SK-N-SH treated with all-trans-retinoic acid at 6 μM for 48 hours (cell line): ENCODE results near the gene RIIAD1.

ENCODE experiments used
- ATAC-seq: fragments of 200-7000 bp; cut with Tn5 transposase; 3 replicates; pipeline ENCODE4 v1.9.1; 2020; ENCODE audit warnings: mild to moderate bottlenecking, moderate library complexity
- ARNTL ChIP-seq: fragments of 450-650 bp; formaldehyde crosslinking; IDR thresholded peaks from 2 replicates; pipeline ENCODE4 v1.5.0; 2020; ENCODE audit warnings: low read depth, mild to moderate bottlenecking, moderate library complexity, borderline replicate concordance
- BACH2 ChIP-seq: fragments of 250-450 bp; sonication (Bioruptor Pico); IDR thresholded peaks from 2 replicates; pipeline ENCODE4 v1.9.0; 2021; ENCODE audit warnings: mild to moderate bottlenecking, borderline replicate concordance
- CSDC2 ChIP-seq: fragments of 250-450 bp; sonication (Bioruptor Pico); IDR thresholded peaks from 2 replicates; pipeline ENCODE4 v1.5.0; 2020; ENCODE audit warnings: mild to moderate bottlenecking, moderate library complexity
- OSR1 ChIP-seq: fragments of 250-450 bp; sonication (Bioruptor Pico); IDR thresholded peaks from 2 replicates; pipeline ENCODE4 v1.8.0; 2022; ENCODE audit warnings: moderate library complexity, mild to moderate bottlenecking, inconsistent platforms
- PPARA ChIP-seq: fragments of 250-450 bp; sonication (Bioruptor Pico); IDR thresholded peaks from 2 replicates; pipeline ENCODE4 v1.5.0; 2020; ENCODE audit warnings: mild to moderate bottlenecking, borderline replicate concordance
- RARB ChIP-seq: fragments of 250-450 bp; sonication (Bioruptor Pico); IDR thresholded peaks from 2 replicates; pipeline ENCODE4 v1.8.0; 2021; ENCODE audit warnings: mild to moderate bottlenecking, moderate library complexity
- SNAI2 ChIP-seq: fragments of 250-450 bp; sonication (Bioruptor Pico); IDR thresholded peaks from 2 replicates; pipeline ENCODE4 v1.5.0; 2020; ENCODE audit warnings: mild to moderate bottlenecking, moderate library complexity
- TCF4 ChIP-seq: fragments of 250-450 bp; sonication (Bioruptor Pico); IDR thresholded peaks from 2 replicates; pipeline ENCODE4 v1.8.0; 2021; ENCODE audit warnings: mild to moderate bottlenecking, moderate library complexity, borderline replicate concordance
- ZC3H10 ChIP-seq: fragments of 250-450 bp; sonication (Bioruptor Pico); IDR thresholded peaks from 2 replicates; pipeline ENCODE4 v1.5.1; 2021; ENCODE audit warnings: mild to moderate bottlenecking, moderate library complexity
- ZFP3 ChIP-seq: fragments of 250-450 bp; sonication (Bioruptor Pico); IDR thresholded peaks from 2 replicates; pipeline ENCODE4 v1.5.0; 2020; ENCODE audit warnings: mild to moderate bottlenecking, moderate library complexity
- ZNF565 ChIP-seq: fragments of 450-650 bp; formaldehyde crosslinking; conservative IDR thresholded peaks from 2 replicates; pipeline ENCODE4 v1.5.0; 2020; ENCODE audit warnings: low read depth, mild to moderate bottlenecking, moderate library complexity
- ZNF70 ChIP-seq: fragments of 450-650 bp; formaldehyde crosslinking; IDR thresholded peaks from 2 replicates; pipeline ENCODE4 v1.5.0; 2020; ENCODE audit warnings: mild to moderate bottlenecking, moderate library complexity
- TF ChIP-seq, protein P1 (sequence below): fragments of 250-450 bp; sonication (Bioruptor Pico); IDR thresholded peaks from 2 replicates; pipeline ENCODE4 v1.5.1; 2021; ENCODE audit warnings: mild to moderate bottlenecking, moderate library complexity
- TF ChIP-seq, protein P2 (sequence below): fragments of 250-450 bp; sonication (Bioruptor Pico); IDR thresholded peaks from 2 replicates; pipeline ENCODE4 v1.8.0; 2020; ENCODE audit warnings: mild to moderate bottlenecking, moderate library complexity, borderline replicate concordance
- TF ChIP-seq, protein P3 (sequence below): fragments of 250-450 bp; sonication (Bioruptor Pico); IDR thresholded peaks from 2 replicates; pipeline ENCODE4 v1.5.0; 2020; ENCODE audit warnings: mild to moderate bottlenecking, moderate library complexity
- TF ChIP-seq, protein P4 (sequence below): fragments of 250-450 bp; sonication (Bioruptor Pico); IDR thresholded peaks from 2 replicates; pipeline ENCODE4 v1.8.0; 2021; ENCODE audit warnings: low read depth, mild to moderate bottlenecking, moderate library complexity, borderline replicate concordance
- TF ChIP-seq, protein P5 (sequence below): fragments of 250-450 bp; sonication (Bioruptor Pico); IDR thresholded peaks from 2 replicates; pipeline ENCODE4 v1.5.1; 2020; ENCODE audit warnings: low read depth, mild to moderate bottlenecking, moderate library complexity

Gene RIIAD1

DNA sequence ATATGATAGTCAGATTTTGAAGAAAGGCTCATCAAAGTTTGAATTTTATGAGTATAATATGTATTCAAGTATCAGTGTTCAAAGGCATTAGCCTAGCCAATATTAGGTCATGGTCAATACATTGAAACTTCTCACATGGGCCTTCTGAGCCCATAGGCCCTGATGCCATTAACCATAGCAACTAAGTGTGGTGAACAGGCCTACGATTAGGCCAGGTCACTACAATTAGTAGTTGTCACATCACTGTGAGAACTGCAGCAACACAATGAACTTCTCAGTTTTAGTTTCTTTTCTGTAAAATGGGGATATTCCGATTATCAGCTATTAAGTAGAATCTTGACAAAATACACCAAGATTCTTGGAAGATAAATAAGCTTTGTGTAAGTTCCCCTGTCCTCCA is 34.8 kb upstream of the RIIAD1 start:
- TF ChIP-seq RARB (CRISPR knock-in tag) (no peak), OSR1 (CRISPR knock-in tag) (no peak), ZFP3 (no peak), PPARA (no peak)
- ATAC-seq, result no peak

DNA sequence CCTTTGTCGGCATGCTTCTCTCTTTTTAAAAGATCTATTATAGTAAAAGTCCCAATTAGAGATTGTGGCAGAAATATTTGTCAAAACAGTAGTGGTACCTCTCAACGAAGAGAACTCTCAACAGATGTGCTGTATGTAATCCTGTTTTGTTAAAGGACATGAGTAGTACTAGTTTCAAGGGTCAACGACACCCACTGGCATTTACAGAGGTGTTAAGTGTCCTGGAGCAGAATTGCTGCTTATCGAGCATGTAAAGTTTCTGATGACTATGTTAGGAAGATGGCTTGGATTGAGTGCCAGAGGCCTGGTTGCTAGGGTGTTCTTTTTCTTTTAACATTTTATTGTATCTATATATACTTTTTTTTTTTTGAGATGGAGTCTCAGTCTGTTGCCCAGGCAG is 31.8 kb upstream of the RIIAD1 start:
- no peak for ATAC-seq
- TF ChIP-seq, protein P1, sequence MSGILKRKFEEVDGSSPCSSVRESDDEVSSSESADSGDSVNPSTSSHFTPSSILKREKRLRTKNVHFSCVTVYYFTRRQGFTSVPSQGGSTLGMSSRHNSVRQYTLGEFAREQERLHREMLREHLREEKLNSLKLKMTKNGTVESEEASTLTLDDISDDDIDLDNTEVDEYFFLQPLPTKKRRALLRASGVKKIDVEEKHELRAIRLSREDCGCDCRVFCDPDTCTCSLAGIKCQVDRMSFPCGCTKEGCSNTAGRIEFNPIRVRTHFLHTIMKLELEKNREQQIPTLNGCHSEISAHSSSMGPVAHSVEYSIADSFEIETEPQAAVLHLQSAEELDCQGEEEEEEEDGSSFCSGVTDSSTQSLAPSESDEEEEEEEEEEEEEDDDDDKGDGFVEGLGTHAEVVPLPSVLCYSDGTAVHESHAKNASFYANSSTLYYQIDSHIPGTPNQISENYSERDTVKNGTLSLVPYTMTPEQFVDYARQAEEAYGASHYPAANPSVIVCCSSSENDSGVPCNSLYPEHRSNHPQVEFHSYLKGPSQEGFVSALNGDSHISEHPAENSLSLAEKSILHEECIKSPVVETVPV, result no peak

DNA sequence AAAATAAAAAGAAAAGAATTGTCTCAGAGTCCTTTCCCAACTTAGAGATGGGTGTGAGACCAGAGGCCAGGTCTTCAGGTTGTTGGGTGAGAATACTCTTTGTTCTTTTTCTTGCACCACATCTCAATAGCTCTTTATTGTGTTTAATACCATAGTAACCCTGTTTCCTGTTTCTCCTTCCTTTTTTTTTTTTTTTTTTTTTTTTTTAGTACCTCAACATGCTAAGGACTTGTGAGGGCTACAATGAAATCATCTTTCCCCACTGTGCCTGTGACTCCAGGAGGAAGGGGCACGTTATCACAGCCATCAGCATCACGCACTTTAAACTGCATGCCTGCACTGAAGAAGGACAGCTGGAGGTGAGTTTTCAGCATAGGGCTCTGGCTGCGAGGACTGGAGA is 29.1 kb upstream of the RIIAD1 start:
- TF ChIP-seq, protein P2, sequence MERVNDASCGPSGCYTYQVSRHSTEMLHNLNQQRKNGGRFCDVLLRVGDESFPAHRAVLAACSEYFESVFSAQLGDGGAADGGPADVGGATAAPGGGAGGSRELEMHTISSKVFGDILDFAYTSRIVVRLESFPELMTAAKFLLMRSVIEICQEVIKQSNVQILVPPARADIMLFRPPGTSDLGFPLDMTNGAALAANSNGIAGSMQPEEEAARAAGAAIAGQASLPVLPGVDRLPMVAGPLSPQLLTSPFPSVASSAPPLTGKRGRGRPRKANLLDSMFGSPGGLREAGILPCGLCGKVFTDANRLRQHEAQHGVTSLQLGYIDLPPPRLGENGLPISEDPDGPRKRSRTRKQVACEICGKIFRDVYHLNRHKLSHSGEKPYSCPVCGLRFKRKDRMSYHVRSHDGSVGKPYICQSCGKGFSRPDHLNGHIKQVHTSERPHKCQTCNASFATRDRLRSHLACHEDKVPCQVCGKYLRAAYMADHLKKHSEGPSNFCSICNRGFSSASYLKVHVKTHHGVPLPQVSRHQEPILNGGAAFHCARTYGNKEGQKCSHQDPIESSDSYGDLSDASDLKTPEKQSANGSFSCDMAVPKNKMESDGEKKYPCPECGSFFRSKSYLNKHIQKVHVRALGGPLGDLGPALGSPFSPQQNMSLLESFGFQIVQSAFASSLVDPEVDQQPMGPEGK (CRISPR knock-in tag), result no peak
- TF ChIP-seq, protein P3, sequence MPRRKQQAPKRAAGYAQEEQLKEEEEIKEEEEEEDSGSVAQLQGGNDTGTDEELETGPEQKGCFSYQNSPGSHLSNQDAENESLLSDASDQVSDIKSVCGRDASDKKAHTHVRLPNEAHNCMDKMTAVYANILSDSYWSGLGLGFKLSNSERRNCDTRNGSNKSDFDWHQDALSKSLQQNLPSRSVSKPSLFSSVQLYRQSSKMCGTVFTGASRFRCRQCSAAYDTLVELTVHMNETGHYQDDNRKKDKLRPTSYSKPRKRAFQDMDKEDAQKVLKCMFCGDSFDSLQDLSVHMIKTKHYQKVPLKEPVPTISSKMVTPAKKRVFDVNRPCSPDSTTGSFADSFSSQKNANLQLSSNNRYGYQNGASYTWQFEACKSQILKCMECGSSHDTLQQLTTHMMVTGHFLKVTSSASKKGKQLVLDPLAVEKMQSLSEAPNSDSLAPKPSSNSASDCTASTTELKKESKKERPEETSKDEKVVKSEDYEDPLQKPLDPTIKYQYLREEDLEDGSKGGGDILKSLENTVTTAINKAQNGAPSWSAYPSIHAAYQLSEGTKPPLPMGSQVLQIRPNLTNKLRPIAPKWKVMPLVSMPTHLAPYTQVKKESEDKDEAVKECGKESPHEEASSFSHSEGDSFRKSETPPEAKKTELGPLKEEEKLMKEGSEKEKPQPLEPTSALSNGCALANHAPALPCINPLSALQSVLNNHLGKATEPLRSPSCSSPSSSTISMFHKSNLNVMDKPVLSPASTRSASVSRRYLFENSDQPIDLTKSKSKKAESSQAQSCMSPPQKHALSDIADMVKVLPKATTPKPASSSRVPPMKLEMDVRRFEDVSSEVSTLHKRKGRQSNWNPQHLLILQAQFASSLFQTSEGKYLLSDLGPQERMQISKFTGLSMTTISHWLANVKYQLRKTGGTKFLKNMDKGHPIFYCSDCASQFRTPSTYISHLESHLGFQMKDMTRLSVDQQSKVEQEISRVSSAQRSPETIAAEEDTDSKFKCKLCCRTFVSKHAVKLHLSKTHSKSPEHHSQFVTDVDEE, result no peak
- TF ChIP-seq, protein P4, sequence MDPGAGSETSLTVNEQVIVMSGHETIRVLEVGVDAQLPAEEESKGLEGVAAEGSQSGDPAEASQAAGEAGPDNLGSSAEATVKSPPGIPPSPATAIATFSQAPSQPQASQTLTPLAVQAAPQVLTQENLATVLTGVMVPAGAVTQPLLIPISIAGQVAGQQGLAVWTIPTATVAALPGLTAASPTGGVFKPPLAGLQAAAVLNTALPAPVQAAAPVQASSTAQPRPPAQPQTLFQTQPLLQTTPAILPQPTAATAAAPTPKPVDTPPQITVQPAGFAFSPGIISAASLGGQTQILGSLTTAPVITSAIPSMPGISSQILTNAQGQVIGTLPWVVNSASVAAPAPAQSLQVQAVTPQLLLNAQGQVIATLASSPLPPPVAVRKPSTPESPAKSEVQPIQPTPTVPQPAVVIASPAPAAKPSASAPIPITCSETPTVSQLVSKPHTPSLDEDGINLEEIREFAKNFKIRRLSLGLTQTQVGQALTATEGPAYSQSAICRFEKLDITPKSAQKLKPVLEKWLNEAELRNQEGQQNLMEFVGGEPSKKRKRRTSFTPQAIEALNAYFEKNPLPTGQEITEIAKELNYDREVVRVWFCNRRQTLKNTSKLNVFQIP (CRISPR knock-in tag), result no peak
- no peak for TF ChIP-seq ZNF70
- no peak for TF ChIP-seq ZNF565 (CRISPR knock-in tag)
- TF ChIP-seq, protein P5, sequence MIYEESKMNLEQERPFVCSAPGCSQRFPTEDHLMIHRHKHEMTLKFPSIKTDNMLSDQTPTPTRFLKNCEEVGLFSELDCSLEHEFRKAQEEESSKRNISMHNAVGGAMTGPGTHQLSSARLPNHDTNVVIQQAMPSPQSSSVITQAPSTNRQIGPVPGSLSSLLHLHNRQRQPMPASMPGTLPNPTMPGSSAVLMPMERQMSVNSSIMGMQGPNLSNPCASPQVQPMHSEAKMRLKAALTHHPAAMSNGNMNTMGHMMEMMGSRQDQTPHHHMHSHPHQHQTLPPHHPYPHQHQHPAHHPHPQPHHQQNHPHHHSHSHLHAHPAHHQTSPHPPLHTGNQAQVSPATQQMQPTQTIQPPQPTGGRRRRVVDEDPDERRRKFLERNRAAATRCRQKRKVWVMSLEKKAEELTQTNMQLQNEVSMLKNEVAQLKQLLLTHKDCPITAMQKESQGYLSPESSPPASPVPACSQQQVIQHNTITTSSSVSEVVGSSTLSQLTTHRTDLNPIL (CRISPR knock-in tag), result no peak
- no peak for TF ChIP-seq BACH2 (CRISPR knock-in tag)
- no peak for ATAC-seq

DNA sequence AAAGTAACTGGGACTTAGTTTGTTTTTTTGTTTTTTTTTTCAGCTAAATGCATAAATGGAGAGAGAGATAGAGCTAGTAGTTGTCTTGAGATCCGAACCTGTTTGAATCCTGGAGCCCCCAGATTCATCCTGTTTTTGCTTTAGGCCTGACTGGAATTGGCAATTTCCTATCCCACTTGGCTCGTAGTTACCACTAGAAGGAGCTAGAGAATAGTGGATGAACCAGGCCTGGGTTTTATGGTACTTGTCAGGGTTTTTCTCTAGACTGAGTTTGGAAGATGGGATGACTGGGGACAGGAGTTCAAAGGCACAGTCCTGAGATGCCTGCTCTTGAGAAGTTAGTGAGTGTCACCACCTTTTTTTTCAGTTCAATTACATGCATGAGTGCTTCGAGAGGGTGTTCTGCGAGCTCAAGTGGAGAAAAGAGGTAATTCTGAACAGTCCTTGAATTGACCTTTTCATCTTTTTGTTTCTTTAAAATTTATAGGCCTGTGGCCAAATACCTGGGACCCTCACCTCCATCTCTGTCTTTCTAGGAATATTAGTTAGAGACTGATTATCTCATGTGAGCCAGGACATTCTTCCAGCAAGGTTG is 28.2 kb upstream of the RIIAD1 start:
- peak; percentile 90 for ATAC-seq
- TF ChIP-seq, protein P2 (CRISPR knock-in tag), result no peak
- TF ChIP-seq SNAI2 (no peak), ARNTL (no peak), PPARA (no peak), ZC3H10 (CRISPR knock-in tag) (no peak), RARB (CRISPR knock-in tag) (no peak), TCF4 (CRISPR knock-in tag) (no peak), CSDC2 (CRISPR knock-in tag) (no peak), ZNF70 (no peak), OSR1 (CRISPR knock-in tag) (no peak), BACH2 (CRISPR knock-in tag) (no peak)
- TF ChIP-seq, protein P3, result no peak
- TF ChIP-seq, protein P1, result no peak
- TF ChIP-seq, protein P5 (CRISPR knock-in tag), result no peak
